Right renal cortex interstitium (tissue), 3 donors: ENCODE measurements around the gene PCLAF. TPM values are rescaled to one million over a fixed set of nuclear protein-coding genes. Genes with fewer than 3 reads are reported as not detected.
"Not testable (repeated sequence)": the region's sequence is repeated elsewhere in the genome, so short reads cannot be mapped to it uniquely, and the experiment has no call there.

ENCODE experiments used
- DNase-seq, 3 donors: peaks; one replicate each; pipeline ENCODE4 v3.0.0-alpha.2; 2013; ENCODE audit warnings: low read depth in 3 of 3, low spot score in 2 of 3
- polyA plus RNA-seq, 3 donors: library from polyadenylated mRNA; unstranded; fragments of 120-200 nt; gene quantifications; one replicate each; pipeline ENCODE4 v1.2.1, GENCODE V29; 2013; ENCODE audit not compliant: insufficient read length in 3 of 3

PCLAF gene
- polyA plus RNA-seq, 3 donors, result 37.3 to 48.8 (median 47.5) TPM

DNA sequence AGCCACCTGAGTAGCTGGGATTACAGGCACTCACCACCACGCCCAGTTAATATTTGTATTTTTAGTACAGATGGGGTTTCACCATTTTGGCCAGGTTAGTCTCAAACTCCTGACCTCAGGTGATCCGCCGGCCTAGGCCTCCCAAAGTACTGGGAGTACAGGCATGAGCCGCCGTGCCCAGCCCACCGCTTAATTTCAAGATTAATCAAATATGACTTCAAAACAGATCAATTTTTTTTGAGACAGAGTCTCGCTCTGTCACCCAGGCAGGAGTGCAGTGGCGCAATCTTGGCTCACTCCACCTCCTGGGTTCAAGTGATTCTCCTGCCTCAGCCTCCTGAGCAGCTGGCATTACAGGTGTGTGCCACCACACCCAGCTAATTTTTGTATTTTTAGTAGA is 9.9 kb downstream of the PCLAF start:
- DNase-seq, result not testable (repeated sequence)

DNA sequence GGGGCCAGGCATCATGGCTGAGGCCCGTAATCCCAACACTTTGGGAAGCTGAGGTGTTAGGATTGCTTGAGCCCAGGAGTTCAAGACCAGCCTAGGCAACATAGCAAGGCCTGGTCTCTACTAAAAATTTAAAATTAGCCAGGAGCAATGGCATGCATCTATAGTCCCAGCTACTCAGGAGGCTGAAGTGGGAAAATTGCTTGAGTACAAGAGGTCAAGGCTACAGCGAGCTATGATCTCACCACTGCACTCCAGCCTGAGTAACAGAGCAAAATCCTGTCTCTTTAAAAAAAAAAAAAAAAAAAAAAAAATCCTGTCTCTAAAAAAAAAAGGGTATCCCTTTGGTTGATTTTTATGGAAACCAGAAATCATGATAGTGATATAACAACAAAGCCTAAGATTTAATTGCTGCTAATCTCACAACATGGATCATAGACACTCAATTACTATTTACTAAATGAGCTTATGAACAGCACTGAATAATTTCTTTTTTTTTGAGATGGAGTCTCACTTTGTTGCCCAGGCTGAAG is 12.1 kb downstream of the PCLAF start:
- no peak for DNase-seq

DNA sequence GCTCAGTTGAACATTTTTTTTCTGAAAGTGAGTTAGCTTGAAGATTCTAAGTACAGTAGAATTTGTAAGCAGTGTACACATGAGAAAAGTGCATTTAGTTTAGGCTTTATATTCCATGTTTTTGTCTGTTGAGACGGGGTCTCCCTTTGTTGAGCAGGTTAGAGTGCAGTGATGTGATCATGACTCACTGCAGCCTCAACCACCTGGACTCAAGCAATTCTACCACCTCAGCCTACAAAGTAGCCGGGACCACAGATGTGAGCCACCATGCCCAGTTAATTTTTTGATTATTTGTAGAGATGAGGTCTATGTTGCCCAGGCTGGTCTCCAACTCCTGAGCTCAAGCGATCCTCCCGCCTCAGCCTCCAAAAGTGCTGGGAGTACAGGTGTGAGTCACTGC is 20.0 kb downstream of the PCLAF start:
- DNase-seq, result no peak

DNA sequence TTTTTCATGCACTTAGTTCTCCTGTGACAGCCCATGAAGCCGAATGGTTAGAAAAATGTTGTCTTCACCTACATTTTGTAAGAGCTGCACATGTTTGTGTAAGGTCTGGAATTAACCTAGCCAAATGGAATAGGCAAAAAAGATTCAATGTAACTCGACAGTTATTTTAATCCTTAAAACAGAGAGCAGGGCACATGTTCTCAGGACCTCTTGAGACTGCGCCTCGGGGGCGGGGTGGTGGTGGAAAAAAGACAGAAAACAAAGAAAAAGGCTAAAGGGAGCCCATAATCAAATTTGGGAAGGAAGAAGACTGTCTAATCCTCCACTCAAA is 24.6 kb downstream of the PCLAF start:
- DNase-seq, result no peak

DNA sequence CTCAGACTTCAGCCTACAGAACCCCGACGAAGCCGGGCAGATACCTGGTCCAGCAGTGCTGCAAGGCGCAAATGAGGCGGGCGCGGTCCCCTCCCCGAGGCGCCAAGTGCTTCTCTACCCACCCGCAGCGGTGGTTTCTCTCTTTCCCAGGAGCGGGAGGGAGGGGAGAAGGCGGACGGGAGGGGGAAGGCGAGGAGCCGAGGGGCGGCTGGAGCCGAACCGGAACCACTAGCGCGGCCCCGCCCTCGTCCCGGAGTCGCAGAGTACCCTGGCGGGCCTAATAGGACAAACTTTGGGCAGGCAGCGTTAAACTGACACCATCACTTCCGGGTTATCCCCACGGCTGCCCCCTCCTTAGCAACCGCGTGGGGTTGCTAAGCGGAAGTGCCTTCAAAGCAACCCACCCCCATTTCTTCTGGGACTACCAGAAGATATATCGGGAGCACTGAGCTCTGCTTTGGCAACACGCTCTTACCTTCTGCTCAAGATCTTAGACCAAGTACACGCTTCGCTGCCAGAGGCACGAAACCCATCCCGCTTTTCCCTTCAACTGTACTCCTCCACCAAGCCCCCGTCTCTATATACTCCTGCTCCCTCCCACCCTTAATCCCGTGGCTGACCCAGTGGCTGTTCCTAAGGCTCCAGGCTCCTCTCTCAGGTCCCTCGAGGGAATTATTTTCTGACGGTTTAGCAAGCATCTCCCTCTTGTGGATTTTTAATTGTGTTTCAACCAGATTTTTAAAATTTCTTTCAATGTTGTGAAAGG is 25.1 kb downstream of the PCLAF start, which contains the start of gene CSNK1G1:
TSS of gene CSNK1G1 (minus strand) at position 230 of the 766 bp plus-strand sequence. CDS start 55,674 bp downstream, outside the sequence.
- peak; percentile 95 to 98 (median 95) for DNase-seq

DNA sequence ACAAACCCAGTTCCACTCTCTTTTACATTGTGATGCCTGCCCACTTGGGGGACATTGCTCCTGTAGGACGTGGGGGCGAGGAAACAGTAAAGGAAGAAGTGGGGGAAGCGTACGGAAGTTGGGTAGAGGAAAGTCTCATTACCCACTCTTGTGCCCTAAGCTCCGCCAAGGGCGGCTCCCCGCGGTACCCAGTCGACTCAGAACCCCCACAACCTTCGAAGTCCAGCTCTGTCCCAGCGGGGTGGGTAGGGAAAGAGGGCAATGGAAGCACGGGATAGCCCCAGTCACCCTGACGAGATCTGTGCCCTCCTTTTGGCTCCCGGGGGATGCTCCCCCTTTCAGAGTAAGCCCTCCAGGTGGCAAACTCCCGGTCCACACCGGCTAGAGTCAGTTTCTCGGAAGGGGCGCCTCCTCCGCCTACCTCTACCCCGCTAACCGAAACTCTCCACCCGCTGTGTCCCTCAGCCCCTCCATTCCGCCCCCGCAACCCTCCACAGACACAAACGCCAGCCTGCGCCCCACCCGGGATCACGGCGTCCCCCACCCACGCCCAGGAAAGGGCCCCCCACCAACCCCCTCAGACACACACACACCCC is 25.8 kb downstream of the PCLAF start:
- DNase-seq, result peak in 1 of 3 donors; percentile 19

DNA sequence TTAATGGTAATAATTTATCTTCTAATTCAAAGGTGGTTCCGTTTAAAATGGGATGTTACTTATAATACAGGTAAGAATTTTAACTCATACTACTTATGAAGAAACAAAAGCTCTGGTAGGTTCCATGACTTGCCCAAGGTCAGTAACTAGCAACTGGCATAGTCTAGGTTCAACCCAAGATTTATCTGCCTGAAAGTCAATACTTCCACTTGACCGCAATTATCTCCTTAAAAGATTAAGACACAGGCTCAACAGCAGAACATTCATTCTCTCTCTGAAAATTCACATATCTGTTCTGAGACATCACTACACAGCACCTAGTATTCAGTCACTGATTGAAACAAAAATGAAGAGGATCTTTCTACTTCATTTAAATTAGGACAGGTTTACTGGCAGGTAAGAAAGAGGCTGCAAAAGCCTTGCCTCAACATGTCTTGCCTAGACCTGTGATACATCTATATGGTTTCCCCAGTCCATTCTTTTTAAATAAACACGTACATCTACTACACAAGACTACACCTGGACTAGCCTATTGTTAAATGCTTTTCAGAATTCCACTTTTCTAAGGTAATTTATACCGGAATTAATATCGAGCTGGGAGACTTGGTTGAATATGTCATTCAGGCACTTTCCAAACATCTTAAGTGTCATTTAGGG is 26.4 kb downstream of the PCLAF start:
- DNase-seq, result no peak

DNA sequence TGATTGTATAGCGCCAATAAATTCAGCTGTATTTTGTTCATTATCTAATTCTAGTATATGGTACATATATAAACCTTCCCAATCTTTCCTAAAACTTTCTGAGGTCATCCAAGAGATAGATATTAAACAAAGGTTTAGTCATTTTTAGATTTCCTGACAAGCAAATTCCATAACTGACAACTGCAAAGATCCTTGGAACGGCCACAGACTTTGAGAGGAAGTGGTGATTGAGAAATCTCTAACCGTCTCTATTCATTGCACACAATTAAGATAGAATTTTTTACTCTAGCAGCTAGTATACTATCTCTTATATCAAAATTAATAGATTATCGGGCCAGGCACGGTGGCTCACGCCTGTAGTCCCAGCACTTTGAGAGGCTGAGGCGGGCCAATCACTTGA is 30.0 kb downstream of the PCLAF start:
- no peak for DNase-seq

DNA sequence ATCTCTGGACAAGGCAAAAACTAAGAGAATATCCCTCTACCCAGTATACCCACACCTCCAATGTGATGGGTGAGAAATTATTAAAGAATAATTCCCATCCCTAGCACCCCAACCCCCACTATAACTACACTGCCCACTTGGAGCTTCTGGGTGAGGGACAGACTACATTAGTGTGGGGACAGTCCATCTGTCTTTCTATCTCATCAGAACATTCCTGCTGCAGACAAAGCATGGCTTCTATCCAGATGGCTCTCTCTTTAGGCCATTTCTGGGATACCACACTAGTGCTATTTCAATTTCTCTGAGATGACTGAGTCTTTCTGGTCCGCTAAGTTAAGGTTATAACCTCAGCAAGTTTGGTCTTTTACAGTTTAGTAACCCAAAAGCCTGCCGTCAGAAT is 31.9 kb downstream of the PCLAF start:
- no peak for DNase-seq

DNA sequence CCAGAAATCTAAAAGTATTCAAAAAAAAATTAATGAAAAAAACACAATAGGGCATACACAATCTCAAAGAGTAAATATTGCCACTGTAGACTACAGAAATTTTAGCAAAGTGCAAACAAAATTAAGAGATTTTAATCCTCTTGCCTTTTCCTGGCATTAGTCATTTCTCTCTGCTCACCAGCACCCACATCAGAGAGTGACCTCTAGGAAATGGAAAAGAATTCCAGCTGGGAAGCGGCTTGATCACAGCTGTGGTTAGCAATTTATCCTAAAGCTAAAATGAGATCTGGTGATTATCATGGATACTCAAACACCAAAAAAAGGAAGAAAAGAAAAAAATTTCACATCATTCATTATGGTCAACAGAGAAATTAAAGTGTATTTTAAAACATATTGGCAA is 32.8 kb downstream of the PCLAF start:
- DNase-seq, result no peak

DNA sequence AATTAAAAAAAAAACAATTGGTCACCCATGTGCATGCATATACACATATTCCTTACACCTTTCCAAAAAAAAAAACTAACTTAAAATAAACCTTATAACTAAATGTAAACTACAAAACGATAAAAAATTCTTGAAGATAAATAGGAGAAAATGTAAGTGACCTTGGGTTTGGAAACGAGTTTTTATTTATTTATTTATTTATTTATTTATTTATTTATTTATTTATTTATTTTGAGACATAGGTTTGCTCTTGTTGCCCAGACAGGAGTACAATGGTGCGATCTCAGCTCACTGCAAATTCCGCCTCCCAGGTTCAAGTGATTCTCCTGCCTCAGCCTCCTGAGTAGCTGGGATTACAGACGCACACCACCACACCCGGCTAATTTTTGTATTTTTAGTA is 35.0 kb downstream of the PCLAF start:
- not testable (repeated sequence) for DNase-seq

DNA sequence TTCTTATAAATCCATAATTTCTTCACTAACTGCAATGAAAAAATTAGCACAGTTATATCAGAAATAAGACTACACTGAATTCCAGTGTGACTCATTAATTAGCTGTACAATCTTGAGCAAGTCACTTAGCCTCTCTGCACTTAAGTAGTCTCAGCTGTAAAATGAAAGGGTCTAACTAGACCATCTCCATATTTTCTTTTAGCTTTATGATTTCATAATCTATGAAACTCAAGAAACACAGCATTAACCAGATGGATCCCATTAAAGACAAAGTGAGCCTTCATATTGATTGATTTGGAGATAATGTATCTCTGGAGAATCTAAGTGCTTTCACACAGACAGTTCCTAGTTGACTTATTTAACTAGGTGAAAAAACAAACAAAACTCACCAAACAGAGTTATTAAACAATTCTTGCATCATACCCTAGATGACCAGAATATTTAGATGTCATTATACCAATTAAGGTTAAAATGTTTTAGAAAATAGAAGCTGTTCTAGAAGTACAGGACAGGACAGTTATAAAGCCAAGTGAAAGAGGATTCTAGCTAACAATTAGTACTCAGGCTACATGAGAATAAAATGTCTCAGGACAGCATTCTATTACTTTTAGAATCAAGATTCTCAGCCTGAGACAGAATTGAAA is 36.5 kb downstream of the PCLAF start:
- DNase-seq, result no peak

DNA sequence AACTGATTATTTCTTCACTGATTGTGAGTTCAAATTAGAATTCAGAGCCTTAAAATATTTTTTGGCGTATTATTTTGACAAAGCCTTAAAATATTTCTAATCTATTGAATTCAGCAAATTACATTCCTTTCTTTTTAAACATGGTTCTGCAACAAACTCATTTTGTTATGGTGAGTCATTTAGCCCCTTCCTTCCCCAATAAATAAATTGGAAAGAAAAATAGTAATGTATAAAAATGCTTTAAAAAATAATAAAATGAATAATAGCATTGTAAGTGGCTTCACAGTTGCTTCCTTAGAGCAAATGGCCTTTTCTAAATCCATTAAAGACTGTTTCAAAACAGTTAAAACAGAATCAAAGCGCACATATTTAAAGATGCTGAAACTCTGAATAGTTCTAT is 37.4 kb downstream of the PCLAF start:
- DNase-seq, result no peak

DNA sequence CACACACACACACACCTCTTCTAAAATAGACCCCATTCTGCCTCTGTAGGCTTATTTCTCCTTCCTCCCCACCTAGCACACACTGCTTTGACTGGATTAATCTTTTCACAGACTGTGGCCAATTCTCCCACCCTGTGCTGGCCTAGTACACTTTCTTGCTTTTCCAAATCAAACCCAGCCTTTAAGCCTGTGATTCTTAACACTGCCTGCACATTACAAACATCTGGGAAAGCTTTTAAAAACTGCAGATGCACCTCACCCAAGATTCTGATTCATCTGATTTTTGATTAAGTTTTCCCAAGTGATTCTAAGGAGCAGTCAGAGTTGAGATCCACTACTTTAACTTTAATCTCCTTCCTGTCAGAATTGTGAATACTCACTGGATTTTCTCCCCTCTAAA is 38.0 kb downstream of the PCLAF start:
- no peak for DNase-seq

DNA sequence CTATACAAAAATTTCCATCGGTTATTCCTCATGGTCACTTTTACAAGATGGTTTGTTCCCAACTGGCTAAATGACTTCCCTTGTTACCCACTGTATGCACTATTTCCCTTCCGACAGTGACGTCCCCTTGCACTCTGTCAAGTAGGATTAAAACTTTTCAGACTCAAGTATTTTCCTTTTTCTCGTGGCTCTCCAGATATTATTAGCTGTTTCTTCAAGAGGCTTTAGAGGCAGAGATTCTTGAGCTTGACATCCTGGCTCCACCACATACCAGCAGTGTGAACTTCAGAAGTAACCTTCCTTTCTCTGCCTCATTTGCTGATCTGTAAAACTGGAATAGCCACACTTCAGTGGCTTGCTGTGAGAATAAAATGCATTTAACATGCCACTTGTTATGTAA is 39.3 kb downstream of the PCLAF start:
- DNase-seq, result no peak

DNA sequence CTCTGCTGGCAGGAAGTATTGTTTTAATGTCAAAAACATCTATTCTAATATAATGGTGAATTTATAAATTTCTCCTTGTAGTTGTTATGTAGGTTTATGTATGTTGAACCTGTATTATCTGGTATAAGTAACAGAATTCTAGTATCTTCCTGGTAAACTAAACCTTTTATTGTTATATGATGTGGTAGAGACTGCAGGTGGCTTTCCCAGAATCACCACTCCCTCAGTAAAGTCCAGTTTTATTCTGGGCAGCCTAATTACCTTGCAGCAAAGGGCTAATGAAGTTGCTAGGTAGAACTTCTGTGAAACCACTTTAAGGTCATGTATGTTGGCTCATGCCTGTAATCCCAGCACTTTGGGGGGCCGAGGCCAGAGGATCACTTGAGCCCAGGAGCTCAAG is 40.9 kb downstream of the PCLAF start:
- DNase-seq, result no peak

DNA sequence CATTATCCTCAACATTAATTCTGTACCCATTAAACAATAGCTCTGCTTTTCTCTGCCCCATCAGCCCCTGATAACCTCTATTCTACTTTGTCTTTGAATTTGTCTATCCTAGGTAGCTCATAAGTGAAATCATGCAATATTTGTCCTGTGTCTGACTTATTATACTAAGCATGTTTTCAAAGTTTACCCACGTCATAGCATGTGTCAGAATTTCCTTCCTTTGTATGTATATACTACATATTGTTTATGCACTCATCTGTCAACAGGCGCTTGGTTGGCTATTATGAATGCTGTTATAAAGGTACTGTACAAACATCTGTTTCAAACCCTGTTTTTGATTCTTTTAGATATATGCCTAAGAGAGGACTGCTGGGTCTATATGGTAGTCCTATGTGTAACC is 43.5 kb downstream of the PCLAF start:
- DNase-seq, result no peak

DNA sequence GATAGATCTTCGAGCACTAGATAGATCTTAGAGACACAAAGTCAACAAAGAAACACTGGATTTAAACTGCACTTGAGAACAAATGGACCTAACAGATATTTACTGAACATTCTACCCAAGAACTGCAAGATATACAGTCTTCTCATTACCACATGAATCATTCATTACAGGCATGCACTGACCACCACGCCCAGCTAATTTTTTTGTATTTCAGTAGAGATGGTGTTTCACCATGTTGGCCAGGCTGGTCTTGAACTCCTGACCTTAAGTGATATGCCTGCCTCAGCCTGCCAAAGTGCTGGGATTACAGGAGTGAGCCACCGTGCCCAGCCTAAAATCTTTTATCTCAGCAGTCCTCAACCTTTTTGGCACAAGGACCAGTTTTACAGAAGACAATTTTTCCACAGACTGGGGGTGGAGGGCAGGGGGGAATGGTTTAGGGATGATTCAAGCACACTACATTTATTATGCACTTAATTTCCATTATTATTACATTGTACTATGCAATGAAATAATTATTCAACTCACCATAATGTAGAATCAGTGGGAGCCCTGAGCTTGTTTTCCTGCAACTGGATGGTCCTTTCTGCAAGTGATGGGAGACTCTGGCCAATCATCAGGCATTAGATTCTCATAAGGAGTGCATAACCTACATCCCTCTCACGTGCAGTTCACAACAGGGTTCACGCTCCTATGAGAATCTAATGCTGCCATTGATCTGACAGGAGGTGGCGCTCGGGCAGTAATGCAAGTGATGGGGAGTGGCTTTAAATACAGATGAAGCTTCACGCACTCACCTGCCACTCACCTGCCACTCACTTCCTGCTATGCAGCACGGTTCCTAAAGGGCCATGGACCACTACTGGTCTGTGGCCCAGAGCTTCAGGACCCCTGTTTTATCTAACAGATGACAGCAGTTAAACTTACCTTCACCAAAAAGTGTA is 47.0 kb downstream of the PCLAF start:
- no peak for DNase-seq

DNA sequence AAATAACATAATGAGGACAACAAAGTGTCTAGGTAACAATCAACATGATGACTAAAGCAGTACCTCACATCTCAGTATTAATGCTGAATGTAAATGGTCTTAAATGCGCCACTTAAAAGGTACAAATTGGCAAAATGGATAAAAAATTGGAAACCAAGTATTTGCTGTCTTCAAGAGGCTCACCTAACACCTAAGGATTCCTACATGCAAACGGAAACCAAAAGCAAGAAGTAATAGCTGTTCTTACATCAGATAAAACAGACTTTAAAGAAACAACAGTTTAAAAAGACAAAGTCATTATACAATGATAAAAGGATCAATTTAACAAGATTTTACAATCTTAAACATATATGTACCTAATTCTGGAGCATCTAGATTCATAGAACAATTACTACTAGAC is 47.7 kb downstream of the PCLAF start:
- no peak for DNase-seq

DNA sequence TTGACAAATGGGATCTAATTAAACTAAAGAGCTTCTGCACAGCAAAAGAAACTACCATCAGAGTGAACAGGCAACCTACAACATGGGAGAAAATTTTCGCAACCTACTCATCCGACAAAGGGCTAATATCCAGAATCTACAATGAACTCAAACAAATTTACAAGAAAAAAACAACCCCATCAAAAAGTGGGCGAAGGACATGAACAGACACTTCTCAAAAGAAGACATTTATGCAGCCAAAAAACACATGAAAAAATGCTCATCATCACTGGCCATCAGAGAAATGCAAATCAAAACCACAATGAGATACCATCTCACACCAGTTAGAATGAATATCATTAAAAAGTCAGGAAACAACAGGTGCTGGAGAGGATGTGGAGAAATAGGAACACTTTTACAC is 49.6 kb downstream of the PCLAF start:
- not testable (repeated sequence) for DNase-seq
